PFSK-1 (cell line): ENCODE data around the gene NPAS2.

Source experiments
- POLR2AphosphoS5 ChIP-seq: IDR thresholded peaks from 2 replicates; pipeline ENCODE4 v1.6.1; 2012; ENCODE audit warnings: low read depth, mild to moderate bottlenecking, control low read depth, low read length, moderate library complexity
- TAF1 ChIP-seq: IDR thresholded peaks from 2 replicates; pipeline ENCODE4 v1.6.1; 2012; ENCODE audit warnings: low read length, control low read depth, borderline replicate concordance; ENCODE audit not compliant: insufficient read depth

DNA sequence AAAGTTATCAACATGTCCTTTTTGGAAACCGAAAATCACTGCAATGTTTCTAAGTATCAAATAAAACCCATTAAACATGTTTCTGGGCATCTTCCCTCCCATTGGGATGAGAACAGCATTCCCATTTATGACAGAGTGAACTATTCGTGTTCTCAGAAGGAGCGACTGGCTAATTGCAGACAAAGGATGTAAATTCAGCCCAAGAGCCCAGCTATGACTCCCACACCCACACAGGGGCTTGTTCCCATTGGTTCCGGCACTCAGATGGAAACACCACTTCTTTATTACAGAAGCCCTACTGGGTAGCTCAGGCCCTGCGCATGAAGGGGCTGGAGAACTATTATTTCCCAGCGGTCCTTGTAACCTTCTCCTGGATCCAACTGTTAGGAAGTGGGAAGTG is 16.6 kb upstream of the NPAS2 start:
- TF ChIP-seq POLR2AphosphoS5 (no peak), TAF1 (no peak)
